HG03196 (cell line): ENCODE measurements around the gene CEP164.

Source experiments
- ATAC-seq: cut with Tn5 transposase; IDR thresholded peaks from one replicate; pipeline ENCODE4 v1.9.1; 2021; ENCODE audit not compliant: unreplicated experiment

CEP164 gene

DNA sequence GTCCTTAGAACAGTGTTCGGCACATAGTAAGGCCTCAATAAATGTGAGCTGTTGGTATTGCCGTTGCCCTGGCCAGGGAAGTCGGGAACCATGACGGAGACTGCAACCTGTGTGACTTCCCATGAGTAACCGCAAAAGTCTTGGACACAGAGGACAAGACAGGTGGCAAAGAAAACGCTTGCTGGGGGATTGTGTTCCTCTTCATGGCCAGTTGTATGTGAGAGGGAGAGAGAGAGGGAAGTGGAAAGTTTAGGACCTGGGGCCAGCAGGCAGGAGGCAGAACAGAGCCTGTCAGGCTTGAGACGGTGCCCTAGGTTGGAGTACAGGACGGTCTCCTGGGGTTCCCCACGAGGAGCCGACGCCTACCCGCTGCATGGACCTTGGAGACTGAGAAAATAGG is 90.2 kb downstream of the CEP164 start:
- ATAC-seq, result no peak

DNA sequence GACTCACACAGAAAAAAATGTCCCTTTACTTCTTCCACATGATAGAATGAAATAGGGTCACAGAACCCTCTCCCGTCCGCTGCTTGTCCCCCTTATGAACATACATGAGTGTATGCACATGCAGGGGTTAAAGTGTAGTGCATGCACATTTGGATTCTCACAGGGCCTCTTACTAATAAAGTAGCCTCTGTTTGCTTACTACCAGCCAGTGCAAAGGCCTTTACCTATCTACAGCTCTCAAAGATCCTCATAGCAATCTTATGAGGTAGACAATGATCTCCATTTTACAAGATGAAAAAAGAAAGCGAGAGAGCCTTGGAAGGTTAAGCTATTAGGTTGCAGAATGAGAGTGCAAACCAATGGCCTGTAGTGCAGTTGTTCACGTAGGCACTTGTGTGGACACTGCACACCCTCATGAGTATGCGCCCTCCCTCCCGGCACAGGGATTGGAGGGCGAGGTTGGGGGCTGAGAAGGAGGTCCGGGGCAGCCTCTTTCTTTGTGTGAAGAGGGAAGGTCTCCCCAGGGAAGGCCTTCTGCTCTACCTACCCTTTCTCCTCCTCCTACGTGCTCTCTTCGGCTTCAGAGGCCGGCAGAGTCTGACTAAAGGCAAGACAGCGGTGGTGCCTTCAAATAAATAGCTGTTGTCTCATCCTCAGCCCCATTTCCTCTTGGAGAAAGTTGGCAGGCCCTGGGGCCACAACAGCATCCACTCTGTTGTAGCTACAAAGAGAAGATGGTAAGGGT is 91.3 kb downstream of the CEP164 start:
- ATAC-seq, result no peak

DNA sequence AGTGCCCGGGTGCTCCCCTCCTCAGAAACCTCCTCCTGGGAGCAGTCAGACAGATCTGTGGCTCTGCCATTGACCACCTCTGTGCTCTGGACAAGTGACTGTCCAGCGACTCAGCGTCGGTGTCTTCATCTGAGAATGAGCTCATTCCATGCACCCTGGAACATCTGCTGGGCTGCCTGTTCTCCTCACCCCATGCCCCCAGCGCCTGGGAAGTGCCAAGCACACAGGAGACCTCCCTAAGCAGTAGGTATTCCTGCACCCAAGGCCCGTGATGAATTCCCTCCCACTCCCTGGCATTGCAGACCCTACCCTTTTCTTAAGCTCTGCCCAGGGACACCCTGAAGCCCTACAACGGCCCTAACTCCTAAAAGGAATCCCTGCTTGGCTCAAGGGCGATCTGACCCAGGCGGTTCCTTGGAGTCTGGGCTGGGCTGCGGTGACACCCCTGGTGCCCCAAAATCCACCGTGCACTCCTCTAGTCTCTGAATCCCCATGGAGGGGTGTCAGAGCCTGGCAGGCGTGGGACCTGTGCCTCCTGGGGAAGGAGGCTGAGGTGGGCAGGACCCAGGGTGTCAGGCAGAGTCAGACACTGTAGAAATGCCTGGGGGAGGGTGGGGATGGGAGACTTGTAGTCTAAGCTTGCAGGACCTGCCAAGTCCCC is 92.0 kb downstream of the CEP164 start:
- no peak for ATAC-seq

DNA sequence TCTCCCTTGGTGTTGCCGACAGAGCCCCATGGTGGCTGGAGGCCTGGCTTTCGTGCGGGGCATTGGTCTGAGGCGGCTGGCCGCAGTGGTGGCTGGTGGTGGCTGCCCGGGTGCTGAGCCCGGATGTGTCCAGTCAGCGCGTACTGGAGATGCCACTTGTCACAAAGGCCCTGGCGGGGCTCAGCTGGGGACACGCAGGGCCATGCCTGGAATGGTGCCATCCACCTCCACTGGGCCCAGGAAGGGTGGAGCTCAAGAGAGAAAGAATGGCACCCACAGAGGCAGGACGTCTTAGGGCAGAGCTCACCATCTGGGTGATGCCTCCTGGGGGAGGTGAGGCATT is 92.5 kb downstream of the CEP164 start:
- no peak for ATAC-seq

DNA sequence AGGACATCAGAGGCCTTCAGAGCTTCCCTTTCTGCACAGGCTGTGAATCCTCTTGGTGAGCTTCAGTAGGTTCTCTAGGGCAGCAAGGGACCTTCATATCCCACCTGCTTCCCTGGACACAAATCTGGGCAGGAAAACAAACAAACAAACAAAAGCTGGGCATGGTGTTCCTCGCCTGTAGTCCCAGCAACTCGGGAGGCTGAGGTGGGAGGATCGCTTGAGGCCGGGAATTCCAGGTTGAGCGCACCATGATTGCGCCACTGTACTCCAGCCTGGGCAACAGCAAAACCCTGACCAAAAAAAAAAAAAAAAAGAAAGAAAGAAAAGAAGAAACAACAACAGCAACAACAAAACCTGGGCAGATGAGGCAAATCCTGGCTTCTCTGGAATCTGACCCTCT is 92.9 kb downstream of the CEP164 start:
- ATAC-seq, result no peak

DNA sequence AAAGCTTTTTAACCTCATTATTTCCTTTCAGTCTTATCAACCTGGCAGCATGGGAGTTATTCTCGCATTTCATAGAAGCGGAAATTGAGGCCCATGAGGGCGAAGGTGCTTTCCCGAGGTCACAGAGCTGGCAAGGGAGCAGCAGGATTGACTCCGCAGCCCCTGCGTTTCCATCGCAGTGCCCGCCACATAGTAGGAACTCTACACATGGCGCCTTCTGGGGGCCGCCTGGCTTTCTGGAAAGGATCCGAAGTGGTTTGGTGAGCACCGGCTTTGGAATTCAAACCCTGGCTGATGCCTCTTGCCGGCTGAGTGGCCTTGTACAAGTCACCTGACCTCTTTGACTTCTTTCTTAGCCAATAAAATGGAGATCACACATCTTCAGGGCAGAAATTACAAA is 93.4 kb downstream of the CEP164 start:
- no peak for ATAC-seq

DNA sequence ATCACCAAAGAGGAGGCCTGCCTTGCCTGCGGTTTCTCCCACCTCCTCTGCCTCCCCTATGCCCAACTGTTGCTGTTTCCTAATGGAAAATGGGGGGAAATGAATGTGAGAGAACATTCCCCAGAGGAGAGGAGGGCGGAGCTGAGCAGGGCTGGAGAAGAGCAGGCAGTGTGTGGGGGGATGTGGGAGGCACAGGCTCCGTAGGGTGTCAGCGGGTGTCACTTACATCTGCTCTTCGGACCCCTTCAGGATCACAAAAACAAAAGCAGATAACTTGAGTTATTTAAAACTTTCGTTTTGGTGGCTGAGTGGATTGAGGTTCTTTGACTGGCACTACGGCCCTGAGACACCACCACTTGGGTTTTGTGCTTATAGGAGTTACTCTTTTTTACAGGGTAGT is 93.8 kb downstream of the CEP164 start:
- no peak for ATAC-seq

DNA sequence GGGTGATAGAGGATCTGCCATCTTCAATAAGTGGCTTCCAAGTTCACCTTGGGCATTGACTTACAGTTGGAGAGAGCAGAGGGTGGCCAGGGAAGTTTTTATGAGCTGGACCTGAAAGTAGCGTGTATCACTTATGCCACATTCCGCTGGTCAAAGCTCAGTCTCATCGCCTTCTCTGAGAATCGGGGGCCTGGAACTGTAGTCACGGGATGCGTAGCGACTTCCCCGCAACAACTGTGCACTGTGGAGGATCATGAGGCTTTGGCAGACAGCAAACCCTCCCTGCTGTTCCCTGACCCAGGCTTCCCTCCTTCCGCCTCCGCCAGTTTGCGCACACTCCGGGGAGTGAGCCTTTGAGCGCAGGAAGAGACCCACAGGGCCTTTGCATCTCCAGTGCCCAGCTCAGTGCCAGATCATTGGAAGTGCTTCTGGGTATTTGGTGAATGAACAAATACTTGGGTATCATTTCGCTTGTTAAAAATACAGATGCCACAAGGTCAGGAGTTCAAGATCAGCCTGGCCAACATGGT is 95.5 kb downstream of the CEP164 start:
- ATAC-seq, result no peak

DNA sequence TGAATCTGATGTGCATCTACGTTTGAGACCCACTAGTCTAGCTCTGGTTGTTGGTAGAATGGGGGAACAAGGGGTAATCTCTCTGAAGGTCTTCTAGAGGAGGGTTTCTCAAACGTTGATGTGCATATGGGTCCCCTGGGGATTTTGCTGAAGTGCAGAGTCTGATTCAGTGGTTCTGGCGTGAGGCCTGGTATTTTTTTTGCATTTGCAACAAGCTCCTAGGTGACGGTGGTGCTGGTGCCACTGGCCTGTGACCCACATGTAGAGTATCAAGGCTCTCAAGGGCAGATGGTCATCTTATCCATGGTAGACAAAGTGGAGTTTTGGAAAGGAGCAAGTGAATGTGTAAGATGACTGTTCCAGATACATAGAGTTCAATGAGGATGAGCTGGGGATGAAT is 97.1 kb downstream of the CEP164 start:
- no peak for ATAC-seq

DNA sequence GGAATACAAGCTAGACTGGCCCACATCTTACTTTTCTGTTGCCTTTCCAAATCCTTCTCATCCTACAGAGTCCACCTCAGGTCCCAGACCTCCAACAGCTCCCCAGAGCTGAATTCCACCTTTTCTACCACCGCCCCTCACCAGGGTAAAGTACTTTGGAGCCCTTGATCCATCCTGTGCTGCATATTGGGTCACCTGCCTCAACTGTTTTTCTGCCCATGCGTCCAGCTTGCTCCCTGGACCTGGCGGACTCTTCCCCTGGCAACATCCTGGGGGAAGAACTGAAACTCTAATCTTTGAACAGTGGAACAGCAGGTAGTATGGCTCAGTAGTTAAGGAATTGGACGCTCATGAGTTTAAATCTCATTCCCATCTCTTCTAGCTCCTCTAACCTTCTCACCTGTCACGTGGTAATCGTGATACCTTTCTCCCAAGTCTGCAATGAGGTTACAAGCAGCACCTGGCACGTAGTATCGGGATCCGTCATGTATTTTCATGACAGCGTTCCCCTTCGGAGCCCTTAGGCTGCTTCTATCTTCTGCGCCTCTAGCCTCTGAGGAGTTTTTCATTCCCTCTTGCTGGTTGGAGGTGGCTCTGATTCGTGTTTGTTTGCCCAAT is 98.1 kb downstream of the CEP164 start:
- ATAC-seq, result no peak

DNA sequence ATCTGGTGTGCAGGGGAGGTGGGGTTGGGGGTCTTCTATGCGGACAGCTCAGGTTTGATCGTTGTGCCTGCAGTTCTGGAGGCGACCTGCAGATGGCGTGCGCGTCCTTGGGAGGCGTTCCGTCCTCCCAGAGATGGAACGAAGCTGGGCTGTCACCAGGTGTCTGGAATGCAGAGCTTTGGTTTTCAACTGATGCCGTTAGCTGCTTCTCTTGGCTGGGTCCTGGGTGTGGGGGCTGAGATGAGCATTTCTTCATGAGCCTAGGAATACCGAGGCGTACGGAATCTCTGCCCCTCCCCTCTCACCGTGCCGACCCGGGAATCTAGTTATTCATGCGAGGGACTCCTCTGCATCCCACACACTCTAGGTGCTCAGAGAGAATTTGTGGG is 98.6 kb downstream of the CEP164 start:
- ATAC-seq, result no peak

DNA sequence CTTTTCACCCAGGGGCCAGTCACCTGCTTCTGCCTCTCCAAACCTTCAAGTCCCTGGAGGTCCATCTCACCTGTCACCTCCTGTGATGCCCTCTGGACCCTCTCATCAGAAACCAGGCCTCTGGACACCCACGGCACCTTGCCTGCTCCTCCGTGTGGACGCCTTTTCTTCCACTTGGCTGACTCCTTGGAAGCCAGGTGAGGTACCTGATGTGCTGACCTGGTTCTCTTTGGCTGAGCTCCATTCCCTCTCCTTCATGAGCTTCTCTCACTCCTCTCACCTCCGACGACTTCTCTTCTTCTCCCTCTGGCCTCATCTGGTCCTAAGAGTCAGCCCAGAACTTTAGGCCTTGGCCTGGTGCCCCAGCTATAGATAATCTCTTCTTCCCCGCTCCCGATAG is 99.3 kb downstream of the CEP164 start:
- no peak for ATAC-seq

DNA sequence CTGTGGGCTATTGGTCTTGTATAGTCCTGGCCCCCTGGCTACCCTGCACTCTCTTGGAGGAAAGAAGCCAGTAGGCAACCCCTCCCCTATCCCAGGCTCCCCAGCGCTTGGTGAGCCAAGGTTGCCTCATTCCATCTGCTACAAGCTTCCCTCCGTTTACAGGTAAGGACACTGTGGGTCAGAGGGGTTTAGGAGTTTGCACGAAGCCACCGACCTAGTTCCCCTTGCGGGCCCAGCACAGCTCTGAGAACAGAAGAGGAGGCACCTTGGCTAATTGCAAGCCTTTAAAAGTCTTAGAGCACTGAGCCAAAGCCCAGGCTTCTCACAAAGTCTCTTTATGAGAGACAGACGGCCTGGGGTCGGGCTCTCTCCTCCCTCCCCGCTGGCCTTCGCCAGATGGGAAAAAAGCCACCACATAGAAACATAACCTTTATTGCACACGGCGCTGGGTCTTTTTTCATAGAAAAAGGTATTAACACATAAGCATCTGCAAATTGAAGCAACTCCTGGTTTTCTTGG is 99.8 kb downstream of the CEP164 start:
- no peak for ATAC-seq

DNA sequence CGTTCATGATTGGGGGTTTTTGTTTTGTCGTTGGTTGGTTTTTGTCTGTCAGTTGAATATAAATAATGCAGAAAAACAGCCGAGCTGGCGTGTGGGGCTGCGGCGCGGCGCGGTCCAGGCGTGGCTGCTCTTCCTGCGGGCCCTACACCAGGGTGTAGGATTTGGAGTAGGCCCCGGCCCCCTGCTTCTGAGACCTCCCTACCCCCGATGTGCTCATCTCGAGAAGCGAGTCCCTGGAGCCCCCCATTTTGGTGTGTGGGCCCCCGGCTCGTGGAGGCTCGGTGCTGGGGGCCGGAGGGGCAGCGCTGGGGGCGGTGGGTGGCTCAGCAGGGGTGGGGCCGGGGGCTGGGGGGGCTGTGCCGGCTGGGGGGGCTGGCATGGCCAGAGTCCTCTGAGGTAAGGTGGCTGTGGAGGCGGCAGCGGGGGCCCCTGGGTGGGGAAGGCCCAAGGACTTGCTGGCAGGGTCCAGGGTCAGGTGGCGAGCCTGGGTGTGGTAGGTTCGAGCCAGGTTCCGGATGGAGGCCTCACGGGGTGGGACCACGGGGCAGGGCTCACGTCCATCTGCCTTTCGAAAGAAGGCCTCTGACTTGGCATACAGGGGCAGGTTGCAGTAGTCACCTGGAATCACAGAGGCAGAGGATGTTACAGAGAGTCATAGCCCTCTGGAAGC is 100.7 kb downstream of the CEP164 start:
- ATAC-seq, result no peak

DNA sequence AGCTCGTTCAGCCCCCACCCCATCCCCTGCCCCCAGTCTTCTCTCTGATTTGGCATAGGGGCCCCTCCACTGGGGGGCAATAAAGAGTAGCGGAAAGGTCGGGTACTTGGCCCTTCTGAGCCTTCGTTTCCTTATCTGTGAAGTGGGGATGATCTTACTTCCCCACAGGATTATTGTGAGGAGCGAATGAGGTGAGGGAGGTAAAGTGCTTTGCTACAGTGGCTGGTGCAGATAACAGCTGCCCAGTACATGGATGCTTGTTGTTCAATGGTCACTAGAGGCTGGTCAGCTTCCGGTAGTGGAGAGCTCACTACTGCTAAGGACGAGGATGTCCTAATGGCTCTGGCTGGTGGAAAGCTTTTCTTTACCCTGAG is 101.2 kb downstream of the CEP164 start:
- ATAC-seq, result no peak

DNA sequence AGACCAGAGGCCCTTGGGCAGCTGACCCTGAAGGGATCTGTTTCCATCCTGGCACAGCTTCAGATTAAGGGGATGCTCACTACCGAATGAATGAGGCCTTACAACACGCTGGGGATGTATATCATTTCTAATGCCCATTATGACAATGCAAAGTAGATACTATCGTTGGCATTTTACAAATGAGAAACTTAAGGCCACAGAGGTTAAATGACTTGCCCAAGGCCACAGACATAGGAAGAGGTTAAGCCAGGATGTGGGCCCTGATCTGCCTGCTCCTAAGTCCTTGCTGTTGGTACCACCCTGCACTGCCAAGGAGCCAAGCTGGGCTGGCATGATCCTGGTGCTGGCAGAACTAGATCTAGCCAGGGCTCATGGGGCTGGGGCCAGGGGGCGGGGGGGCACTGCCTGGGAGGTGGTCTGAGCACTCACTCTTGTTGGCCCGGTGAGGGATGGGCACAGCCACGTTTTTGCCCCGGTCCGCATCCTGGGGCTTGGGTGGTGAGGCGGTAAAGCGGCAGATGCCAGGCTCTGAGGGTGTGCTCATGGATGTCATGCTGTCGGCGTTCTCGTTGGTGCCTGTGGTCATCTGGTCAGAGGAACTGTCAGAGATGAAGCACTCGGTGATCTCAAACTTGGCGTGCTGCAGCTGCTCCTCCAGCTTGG is 102.8 kb downstream of the CEP164 start:
- no peak for ATAC-seq

DNA sequence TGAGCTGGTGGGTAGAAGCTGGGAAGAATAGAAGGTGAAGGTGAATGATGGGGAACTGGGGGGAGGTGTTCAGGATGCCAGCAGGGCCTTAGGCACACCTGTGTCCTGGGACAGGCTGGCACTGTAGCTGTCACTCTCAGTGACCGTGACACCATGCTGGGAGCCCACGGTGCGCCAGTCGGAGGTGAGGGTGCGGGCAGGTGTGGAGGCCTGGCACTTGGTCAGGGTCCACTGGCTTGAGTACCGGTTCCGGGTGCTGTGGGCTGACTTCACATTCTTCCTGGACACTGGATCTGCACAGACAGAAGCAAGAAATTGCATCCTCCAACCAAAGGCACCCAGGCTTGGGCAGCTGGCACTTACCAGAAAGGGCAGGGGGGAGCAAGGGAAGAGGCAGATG is 103.8 kb downstream of the CEP164 start:
- ATAC-seq, result no peak

DNA sequence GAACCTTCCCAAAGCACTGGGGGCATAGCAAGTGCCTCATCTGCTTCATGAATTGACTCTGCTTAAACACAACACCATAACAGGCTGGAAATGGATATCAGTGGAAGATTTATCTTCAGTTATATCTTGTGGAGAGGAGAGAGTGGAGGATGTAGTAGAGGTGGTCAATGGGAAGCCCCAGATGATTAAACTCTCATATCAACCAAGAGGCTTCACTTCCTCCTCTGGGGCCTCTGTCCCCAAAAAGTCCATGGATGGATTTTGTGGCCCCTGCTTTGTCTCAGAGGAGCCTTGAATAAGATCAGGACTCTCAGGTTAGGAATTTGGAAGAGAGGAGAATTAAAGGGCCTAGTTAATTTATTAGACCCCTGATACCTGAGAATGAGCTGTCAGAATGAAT is 106.1 kb downstream of the CEP164 start:
- no peak for ATAC-seq

DNA sequence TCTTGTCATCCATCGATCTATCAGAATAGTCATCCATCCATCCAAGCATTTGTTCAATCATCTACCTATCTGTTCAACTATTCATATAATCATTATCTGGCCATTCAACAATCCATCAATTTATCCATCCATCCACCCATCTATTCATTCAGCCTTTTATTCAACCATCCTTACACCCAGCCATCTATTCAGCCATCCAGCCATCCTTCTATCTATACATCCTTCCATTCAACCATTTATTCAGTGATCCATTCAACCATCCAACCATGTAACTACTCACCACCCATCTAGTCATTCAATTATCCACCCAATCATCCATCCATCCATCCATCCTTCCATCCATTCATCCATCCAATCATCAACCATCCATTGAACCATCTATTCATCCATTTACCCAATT is 106.8 kb downstream of the CEP164 start:
- no peak for ATAC-seq

DNA sequence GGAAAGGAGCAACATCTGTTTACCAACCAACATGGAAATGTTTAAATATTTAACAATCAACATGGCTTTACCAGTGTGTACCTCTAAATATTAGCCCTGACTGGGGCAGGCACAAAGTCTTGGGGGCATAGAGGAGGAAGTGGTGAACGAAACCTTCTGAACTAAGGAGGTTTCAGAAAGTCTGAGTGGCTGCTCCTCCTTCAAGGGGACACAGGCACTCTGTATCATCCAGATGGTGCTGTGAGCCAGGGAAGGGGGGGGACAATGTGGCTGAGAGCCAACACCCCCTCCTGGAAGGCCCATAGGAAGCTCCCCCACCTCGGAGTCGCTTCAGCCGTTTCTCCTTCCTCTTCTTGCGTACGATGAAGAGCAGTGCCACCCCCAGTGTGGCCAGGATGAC is 107.7 kb downstream of the CEP164 start:
- ATAC-seq, result peak; percentile 49
